HG03558 (cell line): ENCODE measurements around the gene CDK11A.

Experiments used
- ATAC-seq: cut with Tn5 transposase; IDR thresholded peaks from one replicate; pipeline ENCODE4 v1.9.1; 2021; ENCODE audit warnings: moderate number of reproducible peaks; ENCODE audit not compliant: unreplicated experiment; ENCODE audit errors: extremely low read depth

The CDK11A gene

DNA sequence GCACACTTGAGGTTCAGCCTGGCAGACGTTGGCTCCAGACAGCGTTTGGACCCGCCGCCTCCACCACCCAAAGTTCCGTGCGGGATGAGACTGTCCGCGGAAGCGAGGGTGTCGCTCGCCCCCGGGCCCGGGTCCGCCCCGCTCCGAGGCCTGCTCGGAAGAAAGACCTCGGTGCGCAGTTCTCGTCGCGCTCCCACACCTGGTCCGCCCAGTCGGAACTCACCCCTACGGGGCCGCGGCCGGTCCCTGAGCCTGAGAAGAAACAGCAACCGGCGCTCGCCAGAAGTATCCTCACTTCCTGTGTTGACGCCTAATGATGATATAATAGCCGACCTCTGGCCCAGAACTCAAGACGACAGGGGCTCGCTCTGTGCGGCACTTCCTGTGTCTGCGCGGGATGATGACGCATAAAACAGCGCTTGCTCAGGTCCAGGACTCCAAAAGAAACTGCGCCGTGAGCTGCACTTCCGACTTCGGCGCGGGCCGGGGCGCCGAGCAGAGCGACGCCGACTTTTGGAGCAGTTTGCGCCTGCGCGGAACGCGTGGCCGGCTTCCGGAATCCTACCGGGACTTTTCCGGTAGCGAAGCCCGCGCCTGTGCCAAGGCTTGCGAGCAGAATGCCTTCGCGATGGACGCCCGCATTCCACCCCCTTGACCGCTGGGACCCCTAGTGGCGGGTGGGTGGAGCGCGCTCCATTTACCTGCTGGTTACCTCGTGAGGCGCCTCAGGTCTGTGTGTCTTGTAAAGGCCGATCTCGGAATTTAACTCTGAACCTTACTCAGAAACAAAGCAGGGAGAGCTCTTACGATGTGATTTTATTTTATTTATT lies at the start of gene CDK11A:
TSS of gene CDK11A (minus strand) at position 323 of the 830 bp plus-strand sequence. CDS start 1,539 bp downstream, outside the sequence.
- ATAC-seq, result peak; percentile 83

DNA sequence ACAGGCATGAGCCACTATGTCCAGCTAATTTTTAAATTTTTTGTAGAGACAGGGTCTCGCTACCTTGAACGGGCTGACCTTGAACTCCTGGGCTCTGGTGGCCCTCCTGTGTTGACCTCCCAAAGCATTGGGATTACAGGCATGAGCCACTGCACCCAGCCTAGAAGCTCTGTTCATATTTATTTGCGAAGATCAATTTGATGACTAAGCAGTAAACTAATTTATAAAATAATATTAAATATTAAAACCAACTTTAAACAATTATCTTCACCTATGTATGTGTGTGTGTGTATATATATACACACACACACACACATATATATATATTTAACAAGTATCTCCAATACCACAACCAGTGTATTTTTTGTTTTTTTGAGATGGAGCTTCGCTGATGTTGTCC lies 49.7 kb upstream of the CDK11A start:
- no peak for ATAC-seq

DNA sequence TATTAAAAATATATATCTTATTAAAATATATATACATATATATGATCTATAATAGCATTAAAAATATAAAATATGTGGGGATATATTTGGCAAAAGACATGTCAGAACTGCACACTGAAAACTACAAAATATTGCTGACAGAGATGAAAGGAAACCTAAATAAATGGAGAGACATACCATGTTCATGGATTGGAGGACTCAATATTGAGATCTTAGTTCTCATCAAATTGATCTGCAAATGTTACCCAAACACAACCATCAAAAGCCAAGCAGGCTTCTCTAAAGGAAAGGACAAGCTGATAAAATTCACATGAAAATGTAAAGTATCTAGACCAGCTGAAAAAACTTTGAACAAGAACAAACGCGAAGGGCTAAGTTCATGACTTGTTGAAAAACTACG lies 46.9 kb upstream of the CDK11A start:
- no peak for ATAC-seq

DNA sequence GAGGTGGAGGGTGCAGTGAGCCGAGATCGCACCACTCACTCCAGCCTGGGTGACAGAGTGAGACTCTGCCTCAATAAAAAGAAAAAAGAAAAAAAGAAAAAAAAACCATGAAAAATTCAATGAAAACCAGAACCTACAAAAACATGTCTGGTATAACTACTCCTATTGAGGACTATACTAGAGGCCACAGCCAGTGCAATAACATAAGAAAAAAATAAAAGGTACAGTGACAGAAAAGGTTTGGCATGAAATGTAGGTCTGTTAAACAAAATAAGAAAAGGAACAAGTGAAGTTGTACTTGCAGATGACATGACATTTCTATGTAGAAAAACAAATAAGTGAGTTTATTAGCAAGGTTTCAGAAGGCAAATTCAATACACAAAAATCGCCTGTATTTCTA lies 45.9 kb upstream of the CDK11A start:
- no peak for ATAC-seq

DNA sequence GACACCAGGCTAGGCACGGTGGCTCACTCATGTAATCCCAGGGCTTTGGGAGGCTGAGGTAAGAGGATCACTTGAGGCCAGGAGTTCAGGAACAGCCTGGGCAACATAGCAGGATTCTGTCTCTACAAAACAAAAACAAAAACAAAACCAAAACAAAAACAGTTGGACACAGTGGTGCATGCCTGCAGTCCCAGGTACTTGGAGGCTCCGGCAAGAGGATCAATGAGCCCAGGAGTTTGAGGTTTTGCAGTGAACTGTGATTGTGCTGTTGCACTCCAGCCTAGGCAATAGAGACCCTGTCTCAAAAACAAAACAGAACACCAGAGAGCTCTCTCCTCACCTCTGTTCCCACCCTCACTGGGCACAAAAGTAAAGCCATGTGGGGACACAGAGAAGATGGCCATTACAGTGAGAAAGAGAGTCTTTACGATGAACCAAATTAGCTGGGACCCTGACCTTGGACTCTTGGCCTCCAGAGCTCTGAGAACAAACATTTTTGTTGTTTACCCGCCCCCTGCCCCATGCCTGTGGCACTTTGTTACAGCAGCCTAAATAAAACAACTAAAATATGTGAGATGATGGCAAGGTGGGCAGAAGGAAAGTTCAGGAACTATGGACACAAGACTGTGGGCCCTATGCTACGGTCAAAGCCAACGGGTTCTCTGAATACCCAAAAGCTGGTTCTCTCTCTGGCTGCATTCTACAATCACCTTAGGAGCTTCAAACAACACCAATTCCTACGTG lies 44.3 kb upstream of the CDK11A start:
- ATAC-seq, result no peak

DNA sequence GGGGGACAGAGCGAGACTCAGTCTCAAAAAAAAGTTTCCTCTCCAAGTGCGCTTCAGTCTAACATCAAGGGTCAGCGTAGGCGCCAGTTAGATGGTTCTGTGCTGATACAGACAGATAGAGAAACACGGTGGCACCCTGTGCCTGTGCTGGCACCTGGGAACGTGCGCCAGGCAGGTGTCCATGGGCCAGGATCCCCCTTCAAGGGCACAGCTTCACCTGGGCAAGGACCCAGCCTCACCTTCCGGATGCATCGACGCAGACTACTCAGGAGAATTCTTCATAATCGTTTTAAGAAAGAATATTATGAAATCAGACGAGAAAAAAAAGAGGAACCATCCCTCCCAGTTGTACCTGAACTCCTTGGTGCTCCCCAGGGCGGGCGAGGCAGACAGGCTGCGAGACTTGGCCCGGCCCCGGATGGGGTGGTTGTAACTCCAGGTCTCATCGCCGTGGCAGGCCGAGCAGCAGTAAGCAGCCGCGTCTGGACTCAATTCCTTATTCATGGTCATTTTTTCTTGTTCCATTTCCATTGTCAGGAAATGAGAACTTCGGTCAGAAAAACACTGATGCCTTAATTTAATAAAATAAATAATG lies 40.8 kb upstream of the CDK11A start:
- ATAC-seq, result no peak

DNA sequence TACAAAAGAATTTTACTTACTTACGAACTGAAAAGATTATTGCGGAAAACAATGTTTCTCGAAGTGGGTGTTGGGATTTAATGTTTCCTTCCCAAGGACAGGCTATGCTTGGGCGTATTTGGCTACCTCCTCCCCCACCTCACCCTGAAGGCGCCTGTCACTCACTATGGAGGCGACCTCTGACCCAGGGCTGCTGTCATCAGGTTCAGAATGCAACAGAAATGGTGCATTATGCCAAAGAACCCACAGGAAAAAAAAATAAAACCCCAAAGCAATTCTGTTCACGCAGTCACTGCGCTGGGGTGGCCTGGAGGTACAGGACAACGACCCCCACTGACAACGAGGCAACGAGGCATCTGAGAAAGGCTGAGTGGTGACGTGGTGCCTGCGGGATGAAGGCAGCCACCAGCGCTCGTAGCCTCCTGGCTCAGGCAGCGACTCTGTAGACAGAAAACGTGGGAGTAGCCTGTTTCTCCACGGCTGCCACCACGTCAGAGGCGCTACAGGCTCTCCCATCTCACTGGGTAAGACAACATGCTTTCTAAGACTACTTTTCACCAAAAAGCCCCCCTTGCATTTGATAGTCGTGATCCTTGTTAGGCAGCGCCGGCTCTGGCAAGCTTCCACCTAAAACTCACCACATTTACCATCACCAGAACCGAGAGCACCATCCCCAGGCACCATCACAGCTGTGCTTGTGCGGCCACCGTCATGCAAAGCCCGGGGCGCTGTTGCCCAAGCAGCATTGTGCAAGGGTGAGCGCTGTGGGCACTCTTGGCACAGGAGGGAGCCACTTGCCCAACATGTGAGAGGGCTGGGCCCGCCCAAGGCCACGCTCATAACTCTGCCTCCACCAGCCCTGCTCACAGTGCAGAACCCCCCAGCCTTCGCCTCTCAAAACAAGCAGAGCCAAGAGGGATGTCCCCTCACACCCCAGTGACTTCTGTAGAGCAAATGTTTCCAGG lies 39.8 kb upstream of the CDK11A start:
- no peak for ATAC-seq

DNA sequence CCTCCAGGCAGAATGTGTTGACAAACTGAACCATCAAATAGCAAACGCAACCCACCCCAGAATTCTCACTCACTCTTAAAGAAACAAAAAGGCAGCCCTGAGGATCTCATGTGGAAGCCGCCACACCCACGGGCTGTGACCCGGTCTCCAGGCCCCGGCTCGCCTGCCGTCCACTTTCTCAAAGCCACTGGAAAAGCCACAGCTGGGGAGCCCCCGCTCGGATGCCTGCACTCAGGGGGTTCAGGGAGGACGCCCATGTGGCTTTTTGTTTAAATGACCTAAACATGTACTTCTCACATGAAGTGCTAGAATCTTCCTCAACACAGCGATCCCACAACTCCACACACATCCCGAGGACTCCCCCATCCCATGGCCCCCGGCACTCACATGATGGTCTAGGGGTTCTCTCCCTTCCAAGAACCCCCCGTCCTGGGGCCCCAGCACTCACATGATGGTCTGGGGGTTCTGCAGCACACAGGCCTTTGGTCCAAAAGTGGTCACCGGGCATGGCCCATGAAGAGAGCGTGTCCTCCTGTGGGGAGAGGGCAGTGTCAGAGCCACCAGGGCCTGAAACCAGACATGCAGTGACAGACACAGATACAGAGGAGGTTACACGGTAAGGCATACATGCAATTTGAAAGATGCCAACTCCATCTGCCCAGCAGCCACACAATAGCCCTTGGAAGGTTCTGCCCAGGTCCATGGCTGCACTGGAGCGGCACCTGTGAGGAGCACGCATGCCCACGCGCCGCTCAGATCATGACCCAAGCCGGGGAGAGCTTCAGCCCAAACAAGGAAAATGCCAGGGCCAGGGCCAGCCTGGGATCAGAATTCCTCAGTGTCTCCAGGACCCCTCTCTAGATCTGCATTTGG lies 37.6 kb upstream of the CDK11A start:
- no peak for ATAC-seq

DNA sequence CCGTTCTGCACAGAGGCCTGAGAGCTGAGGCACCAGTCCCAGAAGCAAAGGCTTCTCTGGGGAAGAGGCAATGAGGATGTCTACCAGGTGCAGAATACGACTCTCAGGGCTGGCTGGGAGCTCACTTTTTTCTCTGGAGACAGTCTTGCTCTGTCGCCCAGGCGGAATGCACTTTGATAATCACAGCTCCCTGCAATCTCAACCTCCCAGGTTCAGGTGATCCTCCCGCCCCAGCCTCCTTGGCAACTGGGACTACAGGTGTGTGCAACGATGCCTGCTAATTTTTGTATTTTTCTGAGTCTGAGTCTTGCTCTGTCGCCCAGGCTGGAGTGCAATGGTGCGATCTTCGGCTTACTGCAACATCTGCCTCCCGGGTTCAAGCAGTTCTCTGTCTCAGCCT lies 36.6 kb upstream of the CDK11A start:
- no peak for ATAC-seq

DNA sequence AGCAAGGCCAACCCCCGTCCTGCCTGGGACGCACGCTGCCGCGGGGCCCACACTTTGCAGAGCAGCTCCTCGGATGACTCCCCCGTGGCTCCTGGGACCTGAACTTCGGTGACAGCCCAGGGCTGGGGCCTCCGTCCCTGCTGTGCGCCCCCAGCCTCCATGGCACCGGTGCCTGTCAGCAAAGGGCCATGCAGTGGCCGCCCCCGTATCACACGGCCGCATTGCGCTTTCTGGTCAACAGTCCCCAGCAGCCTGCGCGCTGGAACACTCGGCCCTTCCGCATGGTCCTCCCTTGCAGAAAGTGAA lies 36.1 kb upstream of the CDK11A start:
- ATAC-seq, result no peak

DNA sequence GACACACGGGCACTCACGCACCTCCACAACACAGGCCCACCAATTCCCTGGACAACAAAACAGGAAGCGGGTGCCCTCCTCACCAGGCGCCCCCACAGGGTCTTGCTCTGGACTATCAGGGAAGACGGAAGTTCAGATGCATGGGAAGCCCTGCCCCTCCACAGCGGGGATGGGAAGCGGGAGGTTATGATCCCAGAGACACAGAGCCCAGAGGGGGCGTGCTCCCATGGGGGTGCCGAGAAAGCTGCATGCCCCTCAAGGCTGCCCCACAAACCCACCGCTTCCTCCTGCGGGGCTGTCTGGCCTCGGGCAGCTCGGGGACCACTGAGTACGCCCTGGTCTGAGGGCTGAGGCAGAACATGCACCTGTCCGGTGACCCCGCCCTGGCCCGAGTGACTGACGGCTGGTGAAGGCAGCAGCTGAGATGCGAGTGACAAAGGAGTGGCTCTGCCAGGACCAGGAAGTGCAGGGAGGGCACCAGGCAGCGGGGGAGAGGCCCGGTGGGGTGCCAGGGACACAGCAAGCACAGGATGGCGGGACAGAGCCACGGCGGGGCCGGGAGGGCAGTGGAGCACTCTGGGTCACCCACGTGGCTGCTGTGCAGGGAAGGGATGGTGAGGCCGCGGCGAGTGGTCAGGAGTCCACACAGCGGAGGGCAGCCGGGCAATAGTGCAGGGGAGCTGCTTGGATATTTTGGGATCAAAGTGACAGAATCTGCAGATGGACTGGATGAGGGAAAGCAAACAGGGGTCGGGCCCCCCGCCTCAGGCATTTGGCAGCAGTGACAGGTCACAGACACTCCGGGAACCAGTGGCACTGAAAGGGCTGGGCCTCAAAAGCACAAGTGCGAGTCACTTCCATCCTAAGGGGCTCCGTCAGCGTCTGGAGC lies 35.5 kb upstream of the CDK11A start:
- no peak for ATAC-seq

DNA sequence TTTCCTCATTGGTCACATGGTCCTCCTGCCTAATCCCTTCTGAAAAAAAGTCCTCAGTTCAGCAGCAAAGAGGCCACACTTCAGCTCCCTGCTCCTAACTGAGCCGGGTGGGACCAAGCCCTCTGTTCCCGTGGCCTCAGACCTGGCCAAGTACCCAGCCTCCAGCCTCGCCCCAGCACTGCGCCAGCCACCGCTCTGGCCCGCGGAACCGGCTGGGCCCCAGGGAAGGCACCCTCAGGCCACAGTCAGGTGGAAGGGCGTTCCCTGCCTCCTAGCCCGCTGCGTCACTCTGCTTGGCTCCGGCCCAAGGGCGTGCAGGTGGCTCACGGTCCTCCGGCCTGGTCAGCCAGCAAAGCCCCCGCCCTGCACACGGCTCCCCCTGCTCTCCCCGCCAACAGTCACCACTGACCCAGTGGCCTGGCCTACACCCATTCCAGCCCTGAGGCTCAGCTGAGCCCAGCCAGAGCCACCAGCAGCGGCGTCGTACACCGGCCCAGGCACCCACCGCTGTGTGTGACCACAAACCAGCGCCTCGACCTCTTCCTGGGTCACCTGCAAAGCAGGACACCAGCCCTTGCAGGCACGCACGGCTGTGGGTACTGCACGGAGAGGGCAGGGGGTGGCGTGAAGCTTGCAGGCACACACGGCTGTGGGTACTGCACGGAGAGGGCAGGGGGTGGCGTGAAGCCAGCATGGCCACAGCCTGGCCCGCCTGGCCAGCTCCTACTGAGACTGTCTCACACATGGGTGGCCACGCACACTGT lies 34.7 kb upstream of the CDK11A start:
- ATAC-seq, result no peak

DNA sequence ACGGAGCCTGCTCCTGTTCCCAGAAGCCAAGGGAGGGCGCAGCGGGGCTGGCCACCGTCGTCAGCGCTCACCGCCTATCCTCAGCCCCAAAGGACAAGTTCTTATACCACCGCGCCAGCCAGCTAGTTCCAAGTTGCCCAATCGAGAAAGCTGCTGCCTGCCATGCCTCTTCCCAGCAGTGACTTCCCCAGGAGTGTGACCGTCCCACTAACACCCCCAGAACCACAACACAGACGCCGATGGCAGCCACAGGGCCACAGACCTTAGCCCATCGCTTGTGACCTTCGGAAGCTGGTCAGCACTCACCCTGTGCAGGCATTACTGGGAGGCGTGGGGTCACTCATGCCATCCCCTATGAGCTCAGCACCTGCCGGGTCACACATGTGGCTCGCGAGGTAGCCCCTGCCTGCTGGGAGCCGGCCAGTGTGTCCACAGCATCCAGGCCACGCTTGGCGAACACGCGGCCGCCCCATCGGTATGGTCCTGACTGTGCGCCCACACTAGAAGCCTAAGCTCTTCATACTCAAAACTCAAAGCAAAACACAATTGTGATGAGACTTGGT lies 34.0 kb upstream of the CDK11A start:
- no peak for ATAC-seq

DNA sequence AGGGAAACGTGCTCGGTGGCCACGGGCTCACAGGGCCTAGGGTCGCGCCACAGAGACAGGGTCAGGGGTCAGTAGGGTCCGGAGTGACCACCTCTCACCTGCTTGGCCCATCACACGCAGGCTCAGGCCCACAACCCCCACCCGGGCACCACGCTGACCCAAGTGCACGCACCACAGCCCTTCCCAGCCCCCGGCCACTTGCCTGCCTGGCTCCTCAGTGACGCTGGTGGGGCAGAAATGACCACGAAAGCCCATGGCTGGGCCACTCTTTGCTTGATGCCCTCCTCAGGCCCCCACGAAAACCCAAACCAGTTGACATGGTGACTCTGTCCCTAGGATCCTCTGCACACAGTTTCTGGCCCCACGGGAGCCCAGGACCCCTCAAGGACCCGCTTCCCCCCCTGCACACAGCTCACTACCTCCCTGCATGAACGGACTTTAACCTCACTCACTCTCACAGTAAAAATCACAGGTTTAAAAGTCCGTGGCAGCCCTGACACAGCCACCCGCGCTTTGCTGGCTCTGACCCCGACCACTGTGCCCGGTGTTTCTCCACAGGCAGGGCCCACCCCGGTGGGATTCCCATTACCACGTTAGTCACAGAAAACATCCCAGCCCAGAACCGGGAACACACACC lies 33.4 kb upstream of the CDK11A start:
- no peak for ATAC-seq

DNA sequence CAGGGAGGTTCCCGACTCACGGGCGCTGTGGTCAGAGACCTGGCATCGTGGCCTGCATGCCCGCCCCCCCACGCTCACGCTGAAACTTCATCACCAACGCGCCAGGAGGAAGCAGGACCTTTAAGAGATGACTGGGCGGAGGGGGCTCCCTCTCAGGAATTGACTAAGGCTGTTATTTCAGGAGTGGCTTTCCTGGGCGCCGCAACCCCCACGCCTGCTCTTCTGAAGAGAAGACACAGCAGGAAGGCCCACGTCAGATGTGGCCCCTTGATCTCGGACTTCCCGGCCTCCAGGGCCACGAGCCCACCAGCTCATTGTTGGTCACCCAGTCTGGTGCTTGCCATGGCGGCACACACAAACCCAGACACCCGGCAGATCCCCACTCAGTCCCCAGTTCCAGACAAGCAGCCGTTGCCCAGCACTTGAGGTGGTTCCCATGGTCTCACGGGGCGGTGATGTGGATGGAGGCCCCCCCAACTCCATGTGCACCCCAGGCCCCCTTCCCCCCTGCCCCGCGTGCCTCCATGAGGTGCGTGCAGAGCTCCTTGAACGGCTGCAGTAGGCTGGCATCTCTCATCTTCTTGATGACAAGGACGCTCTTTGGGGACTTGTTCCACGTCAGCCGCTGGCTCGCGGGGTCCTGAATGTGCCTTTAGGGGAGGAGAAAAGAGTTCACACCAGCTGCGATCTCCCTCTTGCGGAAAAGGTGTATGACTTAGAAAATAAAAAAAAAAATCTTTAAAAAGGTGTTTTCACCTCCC lies 32.7 kb upstream of the CDK11A start:
- ATAC-seq, result no peak

DNA sequence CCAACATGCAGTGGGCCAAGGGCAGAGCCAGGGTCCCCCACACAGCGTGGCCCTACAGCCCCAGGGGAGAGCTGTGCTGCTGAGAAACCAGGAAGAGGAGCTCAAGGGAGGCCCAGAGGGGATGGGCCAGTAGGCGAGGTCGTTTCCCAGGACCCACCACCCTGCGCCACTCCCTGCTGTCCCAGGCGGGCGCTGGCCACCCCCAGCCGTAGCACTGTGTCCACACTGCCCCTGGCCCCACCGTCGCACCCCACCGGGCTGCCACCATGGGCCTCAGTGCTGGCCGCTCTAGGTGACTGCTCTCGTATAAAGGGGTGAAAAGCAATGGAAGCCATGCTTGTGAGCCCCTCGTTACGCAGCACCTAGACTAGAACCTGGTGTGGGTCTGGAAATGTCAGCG lies 31.7 kb upstream of the CDK11A start:
- ATAC-seq, result no peak
